GM12878 (cell line): ENCODE data around the gene TPRKB. TPM values are rescaled to one million over a fixed set of nuclear protein-coding genes. Genes with fewer than 3 reads are reported as not detected.

Source experiments
- ATAC-seq: fragments of 200-7000 bp; cut with Tn5 transposase; 3 replicates; pipeline ENCODE4 v1.9.1; 2020; ENCODE audit warnings: mild to moderate bottlenecking, moderate library complexity
- BruUV-seq: library from RNA; stranded (reverse); fragments of 400-500 nt; replicated peaks from 2 replicates; lab custom pipeline; 2021; lab: Mats Ljungman, UMichigan
- CTCF ChIA-PET: fragments of 300-600 bp; sonication (Branson Sonifier 250); formaldehyde crosslinking; extraction: SDS; loops from one replicate; lab custom pipeline; 2021; ENCODE audit warnings: inconsistent platforms; lab: Yijun Ruan, JAX
- POLR2A ChIA-PET: fragments of 350-600 bp; formaldehyde crosslinking; extraction: SDS; loops from one replicate; lab custom pipeline; 2021; ENCODE audit warnings: inconsistent platforms; lab: Charles Lee
- RAD21 ChIA-PET: fragments of 300-600 bp; sonication (Branson Sonifier 250); formaldehyde crosslinking; loops from one replicate; lab custom pipeline; 2023; ENCODE audit warnings: antibody characterized with exemption; ENCODE audit not compliant: unreplicated experiment; lab: Charles Lee
- SMC1A ChIA-PET: fragments of 300-600 bp; sonication (Branson Sonifier 250); formaldehyde crosslinking; loops from one replicate; lab custom pipeline; 2023; ENCODE audit not compliant: unreplicated experiment, uncharacterized antibody; lab: Charles Lee
- DNase-seq: peaks from one replicate; pipeline ENCODE4 v3.0.0-alpha.2; 2011; ENCODE audit warnings: low read depth, low spot score
- FAIRE-seq: peaks from 3 replicates; lab custom pipeline; 2011; peaks lifted over from hg19 to GRCh38; lab: Jason Lieb, UNC
- H2AFZ ChIP-seq: 2 replicates; pipeline ENCODE4 v1.6.0; 2011; ENCODE audit warnings: low read depth, low read length, control low read depth; ENCODE audit not compliant: control insufficient read depth
- H3K27ac ChIP-seq: 2 replicates; pipeline ENCODE4 v1.5.1; 2011; ENCODE audit warnings: control low read depth; ENCODE audit not compliant: control insufficient read depth, insufficient read depth
- H3K27me3 ChIP-seq, 2 experiments: replicated peaks in 1 of 2; 2 replicates each; pipeline versions ENCODE4 v1.6.0 to v1.6.1; 2011; ENCODE audit warnings: low read length in 1 of 2; ENCODE audit not compliant: control insufficient read depth in 2 of 2, insufficient read depth in 2 of 2
- H3K36me3 ChIP-seq, 2 experiments: 2 replicates each; pipeline ENCODE4 v1.5.1; 2011; ENCODE audit warnings: low read length in 1 of 2; ENCODE audit not compliant: control insufficient read depth in 2 of 2, insufficient read depth in 2 of 2
- H3K4me1 ChIP-seq: 2 replicates; pipeline ENCODE4 v1.6.1; 2011; ENCODE audit warnings: mild to moderate bottlenecking, low read length, moderate library complexity, mixed read lengths; ENCODE audit not compliant: control insufficient read depth, insufficient read depth
- H3K4me2 ChIP-seq: 2 replicates; pipeline ENCODE4 v1.6.0; 2011; ENCODE audit warnings: control low read depth; ENCODE audit not compliant: control insufficient read depth, insufficient read depth
- H3K4me3 ChIP-seq: fragments of 200-600 bp; sonication (generic); 2 replicates; pipeline ENCODE4 v1.5.1; 2016
- H3K79me2 ChIP-seq: 2 replicates; pipeline ENCODE4 v1.6.0; 2011; ENCODE audit warnings: low read length; ENCODE audit not compliant: control insufficient read depth, insufficient read depth
- H3K9ac ChIP-seq: 2 replicates; pipeline ENCODE4 v1.8.0; 2011; ENCODE audit warnings: low read length, control low read depth, mixed read lengths; ENCODE audit not compliant: control insufficient read depth, insufficient read depth
- H3K9me3 ChIP-seq: replicated peaks from 3 replicates; pipeline ENCODE4 v1.5.1; 2011; ENCODE audit warnings: mild to moderate bottlenecking, low read length; ENCODE audit not compliant: control insufficient read depth, insufficient read depth
- H4K20me1 ChIP-seq: 2 replicates; pipeline ENCODE4 v1.6.0; 2011; ENCODE audit not compliant: control insufficient read depth, insufficient read depth
- CHD1 ChIP-seq: IDR thresholded peaks from 2 replicates; pipeline ENCODE4 v1.6.1; 2012; ENCODE audit warnings: low read depth, low read length, improper control_type of control experiment
- CHD2 ChIP-seq: IDR thresholded peaks from 2 replicates; pipeline ENCODE4 v1.6.1; 2011; ENCODE audit warnings: low read depth, low read length, improper control_type of control experiment, borderline replicate concordance
- E4F1 ChIP-seq: fragments of 450-650 bp; IDR thresholded peaks from 2 replicates; pipeline ENCODE4 v1.6.1; 2018; ENCODE audit warnings: borderline replicate concordance, mild to moderate bottlenecking; ENCODE audit not compliant: partially characterized antibody
- ESRRA ChIP-seq: IDR thresholded peaks from 2 replicates; pipeline ENCODE4 v1.6.1; 2012; ENCODE audit warnings: mild to moderate bottlenecking, low read length, improper control_type of control experiment
- KDM1A ChIP-seq: fragments of 200-600 bp; sonication (generic); IDR thresholded peaks from 2 replicates; pipeline ENCODE4 v1.6.1; 2016; ENCODE audit warnings: borderline replicate concordance
- MAX ChIP-seq: IDR thresholded peaks from 2 replicates; pipeline ENCODE4 v1.6.1; 2012; ENCODE audit warnings: low read depth, low read length, improper control_type of control experiment
- NR2F1 ChIP-seq: fragments of 450-650 bp; conservative IDR thresholded peaks from 2 replicates; pipeline ENCODE4 v1.6.1; 2017; ENCODE audit warnings: mild to moderate bottlenecking
- POLR2A ChIP-seq: IDR thresholded peaks from 2 replicates; pipeline ENCODE4 v1.6.1; 2011; ENCODE audit warnings: low read depth, mild to moderate bottlenecking, low read length
- POU2F2 ChIP-seq: IDR thresholded peaks from 3 replicates; pipeline ENCODE4 v1.6.1; 2011; ENCODE audit warnings: low read depth, mild to moderate bottlenecking, low read length, borderline replicate concordance
- RFX5 ChIP-seq: IDR thresholded peaks from 2 replicates; pipeline ENCODE4 v1.6.1; 2011; ENCODE audit warnings: low read depth, low read length, improper control_type of control experiment
- SIN3A ChIP-seq: IDR thresholded peaks from 2 replicates; pipeline ENCODE4 v1.6.1; 2012; ENCODE audit warnings: low read depth, low read length, improper control_type of control experiment
- SRF ChIP-seq, 2 experiments: IDR thresholded peaks; 2 replicates each; pipeline ENCODE4 v1.6.1; 2011; ENCODE audit warnings: low read depth in 2 of 2, low read length in 2 of 2, mild to moderate bottlenecking in 1 of 2, moderate library complexity in 1 of 2
- STAT1 ChIP-seq: fragments of 450-650 bp; conservative IDR thresholded peaks from 2 replicates; pipeline ENCODE4 v1.6.1; 2014; ENCODE audit warnings: antibody characterized with exemption, mild to moderate bottlenecking
- TARDBP ChIP-seq: IDR thresholded peaks from 2 replicates; pipeline ENCODE4 v1.6.1; 2016; ENCODE audit warnings: borderline replicate concordance
- USF1 ChIP-seq: IDR thresholded peaks from 2 replicates; pipeline ENCODE4 v1.6.1; 2011; ENCODE audit warnings: borderline replicate concordance, low read depth, mild to moderate bottlenecking, moderate library complexity, mixed read lengths, low read length; ENCODE audit not compliant: insufficient read depth; ENCODE audit errors: extremely low read length
- WGBS: methylation state at CpG from one replicate; pipeline ENCODE4 v1.1.6; 2016; ENCODE audit warnings: low lambda C conversion rate; ENCODE audit not compliant: insufficient replicate concordance, insufficient coverage; ENCODE audit errors: missing lambda C conversion rate; 5-methylcytosine and 5-hydroxymethylcytosine counted together
- in situ Hi-C: fragments of 300-500 bp; cut with MboI; formaldehyde crosslinking; loops from 9 replicates; pipeline ENCODE4 v1.14.3; 2018; ENCODE audit warnings: mixed read lengths
- intact Hi-C: fragments of 100-400 bp; cut with micrococcal nuclease; formaldehyde crosslinking; loops from one replicate; pipeline ENCODE4 v1.14.2; 2022; ENCODE audit not compliant: unreplicated experiment
- polyA plus RNA-seq, 11 experiments: library from polyadenylated mRNA; depleted of rRNA in 4 of 11; unstranded in 6 of 11; stranded (reverse) in 5 of 11; fragments of >200 nt; fragmentation: Nextera tagmentation in 4 of 11; fragmentation: Illumina TruSeq in 1 of 11; extraction: Ambion mirVana in 4 of 11; extraction: Trizol in 1 of 11; gene quantifications; 1 replicate in 1 of 11; 2 replicates in 10 of 11; pipeline versions ENCODE4 v1.2.1 to v1.2.3, GENCODE V29; 2011 to 2016; ENCODE audit warnings: inconsistent platforms in 2 of 11, missing spikeins in 2 of 11, low read depth in 1 of 11
- total RNA-seq, 4 experiments: library from RNA; depleted of rRNA in 3 of 4; stranded (reverse); fragments of >200 nt in 3 of 4; fragmentation: Illumina TruSeq in 1 of 4; extraction: Trizol in 1 of 4; gene quantifications; 2 replicates each; pipeline versions ENCODE4 v1.2.1 to v1.2.3, GENCODE V29; 2013 to 2021

TPRKB gene
- total and polyA plus RNA-seq, 10 of the 15 experiments (the other 5 are each of a cell fraction or from before 2014, with no cell fraction given): 28.1 to 129 (median 67.2) TPM

GRCh38 chr2:73730810-73731209, 6.3 kb downstream of the TPRKB start:
- H3K4me2 ChIP-seq: no peak overlapping the region
- no peaks in the 10 kb centered on the region for H4K20me1 ChIP-seq
- no peak overlapping the region for H3K27ac ChIP-seq
- intact Hi-C loops (no loop called here), in situ Hi-C loops (no loop called here)
- CTCF ChIA-PET: no interaction called here
- no TSS peak for BruUV-seq
- TF ChIP-seq SIN3A (no peak), POLR2A (0 out of 2 replicates have a peak, but pooled peaks have one; percentile 23)
- no peak overlapping the region for H3K9ac ChIP-seq
- ATAC-seq (no peak), DNase-seq (no peak), FAIRE-seq (no peak)
- SMC1A ChIA-PET: no interaction called here
- peaks cover 5% of the 10 kb centered on the region for H3K79me2 ChIP-seq
- H3K4me1 ChIP-seq: 0 out of 2 replicates have a peak, but pooled peaks cover under 1% of the 10 kb centered on the region
- 100% methylated on average over 4 of the region's 4 CpGs for WGBS
- POLR2A ChIA-PET: no interaction called here
- H3K36me3 ChIP-seq: peaks cover 5 to 16% of the 10 kb centered on the region in 2 experiments
- RAD21 ChIA-PET: no interaction called here
- H2AFZ ChIP-seq: no peak overlapping the region
- H3K4me3 ChIP-seq: no peak overlapping the region
- no peaks in the 10 kb centered on the region; the same call in 2 of the 3 replicates for H3K9me3 ChIP-seq
- no peaks in the 10 kb centered on the region for H3K27me3 ChIP-seq

GRCh38 chr2:73728711-73729110, 8.4 kb downstream of the TPRKB start:
- CTCF ChIA-PET: no interaction called here
- ATAC-seq (no peak), FAIRE-seq (no peak), DNase-seq (no peak)
- H2AFZ ChIP-seq: no peak overlapping the region
- no TSS peak for BruUV-seq
- H4K20me1 ChIP-seq: no peaks in the 10 kb centered on the region
- no peaks in the 10 kb centered on the region; the same call in 2 of the 3 replicates for H3K9me3 ChIP-seq
- H3K27me3 ChIP-seq: no peaks in the 10 kb centered on the region
- no peak overlapping the region for H3K4me3 ChIP-seq
- H3K4me2 ChIP-seq: no peak overlapping the region
- no peak overlapping the region for H3K9ac ChIP-seq
- H3K79me2 ChIP-seq: no peaks in the 10 kb centered on the region
- POLR2A ChIA-PET: no interaction called here
- H3K36me3 ChIP-seq: peaks cover 5 to 16% of the 10 kb centered on the region in 2 experiments
- in situ Hi-C loops (no loop called here), intact Hi-C loops (no loop called here)
- H3K27ac ChIP-seq: no peak overlapping the region
- WGBS: 85% methylated on average over 4 of the region's 4 CpGs
- SMC1A ChIA-PET: no interaction called here
- RAD21 ChIA-PET: no interaction called here
- no peaks in the 10 kb centered on the region for H3K4me1 ChIP-seq
- no peak for TF ChIP-seq ESRRA
- TF ChIP-seq NR2F1: no peak
- TF ChIP-seq CHD2: no peak
- no peak for TF ChIP-seq KDM1A
- TF ChIP-seq SRF (IDR thresholded peaks at IDR 0.05; ENCODE audit: low read depth in 2 of 2, low read length in 2 of 2): no peak
- no peak for TF ChIP-seq USF1
- TF ChIP-seq POU2F2: no peak
- TF ChIP-seq TARDBP: no peak
- no peak for TF ChIP-seq RFX5
- no peak for TF ChIP-seq STAT1
- TF ChIP-seq CHD1: no peak
- no peak for TF ChIP-seq MAX
- no peak for TF ChIP-seq E4F1
